Measurements from ENCODE around the gene SERTAD2.

SERTAD2 gene

GRCh38 chr2:64657411-64657810 is 3.7 kb upstream of the SERTAD2 start:
- no peak overlapping the region for H3K23ac ChIP-seq (ENCODE audit: low read length)

GRCh38 chr2:64656379-64656778 is 2.7 kb upstream of the SERTAD2 start:
- no peaks in the 10 kb centered on the region for H3K36me3 ChIP-seq (ENCODE audit: control insufficient read depth in 1 of 2, insufficient read depth in 2 of 2, low read length in 2 of 2)
- H4K12ac ChIP-seq (ENCODE audit: low read depth, low read length) = no peak overlapping the region
- H2BK120ac ChIP-seq (ENCODE audit: insufficient read depth, low read length, poor library complexity) = no peak overlapping the region
- DNase-seq = no peak
- no peak overlapping the region for H2AFZ ChIP-seq (ENCODE audit: insufficient read depth, low read length, poor library complexity)
- H3K4me1 ChIP-seq (ENCODE audit: control insufficient read depth in 1 of 2, insufficient read depth in 2 of 2, low read length in 2 of 2) = peaks cover 0 to 1% of the 10 kb centered on the region in 2 experiments
- no peak overlapping the region for H3K9ac ChIP-seq (ENCODE audit: low read length)
- no peak overlapping the region for H3K18ac ChIP-seq (ENCODE audit: low read length)
- H2AK5ac ChIP-seq (ENCODE audit: low read length) = no peak overlapping the region
- peaks cover 15% of the 10 kb centered on the region for H3K79me1 ChIP-seq (ENCODE audit: low read length)
- H2BK5ac ChIP-seq (ENCODE audit: low read depth, low read length, poor library complexity) = no peak overlapping the region
- no peaks in the 10 kb centered on the region for H3K27me3 ChIP-seq (ENCODE audit: insufficient read depth, low read length)
- no peak overlapping the region for H3K27ac ChIP-seq (ENCODE audit: low read depth, low read length)
- peaks cover 16% of the 10 kb centered on the region for H3K79me2 ChIP-seq (ENCODE audit: control insufficient read depth, insufficient read depth, low read length, poor library complexity)
- no peak overlapping the region for H3K23ac ChIP-seq (ENCODE audit: low read length)
- H3K14ac ChIP-seq (ENCODE audit: low read length) = no peak overlapping the region
- no peak overlapping the region for H2BK12ac ChIP-seq (ENCODE audit: low read length)
- H3K9me3 ChIP-seq (ENCODE audit: insufficient read depth, low read depth, low read length) = no peaks in the 10 kb centered on the region
- H4K8ac ChIP-seq (ENCODE audit: low read depth, low read length) = no peak overlapping the region
- no peak overlapping the region for H3K4me3 ChIP-seq (ENCODE audit: low read depth, low read length)
- H3K4ac ChIP-seq (ENCODE audit: low read depth, low read length) = no peak overlapping the region
- no peak overlapping the region for H4K91ac ChIP-seq (ENCODE audit: low read depth, low read length)
- no CpG with 5 or more reads among the region's 2 CpGs for WGBS (ENCODE audit: extremely low coverage, insufficient coverage, insufficient read length)
- no peak overlapping the region for H3K4me2 ChIP-seq (ENCODE audit: low read length)

More at GRCh38 chr2:64657411-64657810, 3.7 kb upstream of the SERTAD2 start:
- Histone ChIP-seq H4K91ac (ENCODE audit: low read depth, low read length) (no peak overlapping the region), H3K4me1 (ENCODE audit: control insufficient read depth in 1 of 2, insufficient read depth in 2 of 2, low read length in 2 of 2) (no peaks in the 10 kb centered on the region), H2BK120ac (ENCODE audit: insufficient read depth, low read length, poor library complexity) (no peak overlapping the region), H3K4ac (ENCODE audit: low read depth, low read length) (no peak overlapping the region), H3K27ac (ENCODE audit: low read depth, low read length) (no peak overlapping the region), H3K27me3 (ENCODE audit: insufficient read depth, low read length) (no peaks in the 10 kb centered on the region), H3K9me3 (ENCODE audit: insufficient read depth, low read depth, low read length) (no peaks in the 10 kb centered on the region), H3K9ac (ENCODE audit: low read length) (no peak overlapping the region), H3K4me3 (ENCODE audit: low read depth, low read length) (no peak overlapping the region), H2BK5ac (ENCODE audit: low read depth, low read length, poor library complexity) (no peak overlapping the region), H4K8ac (ENCODE audit: low read depth, low read length) (no peak overlapping the region), H3K4me2 (ENCODE audit: low read length) (no peak overlapping the region), H2AFZ (ENCODE audit: insufficient read depth, low read length, poor library complexity) (no peak overlapping the region), H3K79me1 (ENCODE audit: low read length) (peaks cover 15% of the 10 kb centered on the region), H3K14ac (ENCODE audit: low read length) (no peak overlapping the region), H3K79me2 (ENCODE audit: control insufficient read depth, insufficient read depth, low read length, poor library complexity) (peaks cover 15% of the 10 kb centered on the region), H2BK12ac (ENCODE audit: low read length) (no peak overlapping the region), H2AK5ac (ENCODE audit: low read length) (no peak overlapping the region), H3K36me3 (ENCODE audit: control insufficient read depth in 1 of 2, insufficient read depth in 2 of 2, low read length in 2 of 2) (no peaks in the 10 kb centered on the region), H3K18ac (ENCODE audit: low read length) (no peak overlapping the region), H4K12ac (ENCODE audit: low read depth, low read length) (no peak overlapping the region)
- no peak for DNase-seq
- no CpG with 5 or more reads among the region's 2 CpGs for WGBS (ENCODE audit: extremely low coverage, insufficient coverage, insufficient read length)

GRCh38 chr2:64655873-64656272 is 2.2 kb upstream of the SERTAD2 start:
- Histone ChIP-seq H3K18ac (ENCODE audit: low read length) (no peak overlapping the region), H3K4ac (ENCODE audit: low read depth, low read length) (no peak overlapping the region), H3K23ac (ENCODE audit: low read length) (no peak overlapping the region), H3K4me2 (ENCODE audit: low read length) (no peak overlapping the region), H4K91ac (ENCODE audit: low read depth, low read length) (no peak overlapping the region), H3K4me1 (ENCODE audit: control insufficient read depth in 1 of 2, insufficient read depth in 2 of 2, low read length in 2 of 2) (peaks cover 0 to 1% of the 10 kb centered on the region in 2 experiments), H3K79me2 (ENCODE audit: control insufficient read depth, insufficient read depth, low read length, poor library complexity) (peaks cover 16% of the 10 kb centered on the region), H2BK12ac (ENCODE audit: low read length) (no peak overlapping the region), H2AFZ (ENCODE audit: insufficient read depth, low read length, poor library complexity) (no peak overlapping the region), H3K9me3 (ENCODE audit: insufficient read depth, low read depth, low read length) (no peaks in the 10 kb centered on the region), H3K36me3 (ENCODE audit: control insufficient read depth in 1 of 2, insufficient read depth in 2 of 2, low read length in 2 of 2) (no peaks in the 10 kb centered on the region), H3K79me1 (ENCODE audit: low read length) (peaks cover 15% of the 10 kb centered on the region), H3K9ac (ENCODE audit: low read length) (no peak overlapping the region), H3K14ac (ENCODE audit: low read length) (no peak overlapping the region), H3K4me3 (ENCODE audit: low read depth, low read length) (no peak overlapping the region), H3K27ac (ENCODE audit: low read depth, low read length) (no peak overlapping the region), H3K27me3 (ENCODE audit: insufficient read depth, low read length) (no peaks in the 10 kb centered on the region), H2BK5ac (ENCODE audit: low read depth, low read length, poor library complexity) (no peak overlapping the region), H2BK120ac (ENCODE audit: insufficient read depth, low read length, poor library complexity) (no peak overlapping the region), H4K12ac (ENCODE audit: low read depth, low read length) (no peak overlapping the region), H4K8ac (ENCODE audit: low read depth, low read length) (no peak overlapping the region), H2AK5ac (ENCODE audit: low read length) (no peak overlapping the region)
- DNase-seq = no peak
- no CpG with 5 or more reads among the region's 3 CpGs for WGBS (ENCODE audit: extremely low coverage, insufficient coverage, insufficient read length)

GRCh38 chr2:64655018-64655664 is 1.4 kb upstream of the SERTAD2 start:
- Histone ChIP-seq H2BK5ac (ENCODE audit: low read depth, low read length, poor library complexity) (no peak overlapping the region), H3K9me3 (ENCODE audit: insufficient read depth, low read depth, low read length) (no peaks in the 10 kb centered on the region), H2AFZ (ENCODE audit: insufficient read depth, low read length, poor library complexity) (no peak overlapping the region), H3K14ac (ENCODE audit: low read length) (no peak overlapping the region), H3K4me1 (ENCODE audit: control insufficient read depth in 1 of 2, insufficient read depth in 2 of 2, low read length in 2 of 2) (peaks cover 2 to 5% of the 10 kb centered on the region in 2 experiments), H2BK120ac (ENCODE audit: insufficient read depth, low read length, poor library complexity) (no peak overlapping the region), H3K27me3 (ENCODE audit: insufficient read depth, low read length) (no peaks in the 10 kb centered on the region), H2AK5ac (ENCODE audit: low read length) (no peak overlapping the region), H3K23ac (ENCODE audit: low read length) (no peak overlapping the region), H3K4me2 (ENCODE audit: low read length) (peak overlapping the region; percentile 80), H3K79me1 (ENCODE audit: low read length) (peaks cover 15% of the 10 kb centered on the region), H4K8ac (ENCODE audit: low read depth, low read length) (no peak overlapping the region), H3K36me3 (ENCODE audit: control insufficient read depth in 1 of 2, insufficient read depth in 2 of 2, low read length in 2 of 2) (no peaks in the 10 kb centered on the region), H2BK12ac (ENCODE audit: low read length) (no peak overlapping the region), H4K12ac (ENCODE audit: low read depth, low read length) (no peak overlapping the region), H4K91ac (ENCODE audit: low read depth, low read length) (no peak overlapping the region), H3K18ac (ENCODE audit: low read length) (no peak overlapping the region), H3K4me3 (ENCODE audit: low read depth, low read length) (no peak overlapping the region), H3K27ac (ENCODE audit: low read depth, low read length) (no peak overlapping the region), H3K4ac (ENCODE audit: low read depth, low read length) (no peak overlapping the region), H3K9ac (ENCODE audit: low read length) (no peak overlapping the region), H3K79me2 (ENCODE audit: control insufficient read depth, insufficient read depth, low read length, poor library complexity) (peaks cover 18% of the 10 kb centered on the region)
- WGBS (ENCODE audit: extremely low coverage, insufficient coverage, insufficient read length) = no CpG with 5 or more reads among the region's 7 CpGs
- peak in 1 of 2 donors; percentile 58 for DNase-seq

Data from trophoblast cell (in vitro differentiated cells and primary cell).